Posterior vena cava (tissue), 2 donors: ENCODE measurements around the gene NSF. TPM values are rescaled to one million over a fixed set of nuclear protein-coding genes. Genes with fewer than 3 reads are reported as not detected.
"Not testable (repeated sequence)": the region's sequence is repeated elsewhere in the genome, so short reads cannot be mapped to it uniquely, and the experiment has no call there.

Source experiments
- DNase-seq: peaks from one replicate; pipeline ENCODE4 v3.0.0-alpha.2; 2020; ENCODE audit warnings: low spot score
- intact Hi-C, 2 donors: fragments of 100-400 bp; cut with DNase I; formaldehyde crosslinking; loops; one replicate each; pipeline versions ENCODE4 v1.14.1 to v1.14.2; 2022 to 2023
- total RNA-seq, 2 donors: library from RNA; stranded (reverse); fragmentation: NEBNext Ultra II Directional; extraction: Animal tissue kit (Norgen Biotek cat#: 25700); gene quantifications; one replicate each; pipeline ENCODE4 v1.2.1, GENCODE V29; 2021
- donor health status: DM: yes; HTN: yes; CAD: no.
- donor health status: DM: yes; HTN: yes; CAD: no.

NSF gene
- total RNA-seq, 2 donors from 2014 or later, result 44.7 to 49.5 TPM

DNA sequence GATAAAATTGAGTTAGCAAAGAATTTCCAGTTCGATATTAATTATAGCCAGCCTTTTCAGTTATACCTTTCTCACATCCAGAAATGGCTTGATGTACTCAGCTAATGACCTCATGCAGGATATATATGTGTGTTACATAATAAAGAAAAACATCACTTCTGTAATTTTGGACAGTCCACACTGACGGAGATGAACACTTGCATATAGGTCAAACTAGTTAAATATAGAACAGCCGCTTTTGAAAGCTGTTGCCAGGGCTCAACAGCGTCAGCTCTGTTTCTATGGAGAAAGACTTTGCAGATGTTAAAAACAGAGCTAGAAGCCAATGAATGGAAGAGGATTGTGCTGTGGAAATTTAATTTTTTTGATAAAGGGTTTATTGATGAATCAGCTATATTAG lies 94.8 kb downstream of the NSF start:
- DNase-seq, intact Hi-C loops: not testable (repeated sequence)

DNA sequence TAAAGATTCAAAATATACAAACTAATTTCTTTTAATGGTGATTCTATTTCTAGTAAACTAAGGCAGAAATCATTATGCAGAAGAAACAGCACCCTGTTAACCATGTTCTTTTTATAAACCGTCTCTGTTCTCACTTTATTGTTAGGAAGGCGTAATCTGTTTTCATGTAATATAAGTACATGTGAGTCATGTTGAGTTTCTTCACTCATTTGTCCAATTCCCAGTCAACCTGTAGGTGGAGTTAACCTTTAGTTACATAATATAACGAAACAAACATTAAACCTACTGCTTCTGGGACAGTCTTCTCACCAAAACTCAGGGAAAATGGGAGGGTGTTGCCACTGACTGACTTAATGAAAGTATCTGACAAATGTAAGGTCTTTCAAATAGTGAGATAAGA lies 101.7 kb downstream of the NSF start:
- intact Hi-C loops, DNase-seq: not testable (repeated sequence)

DNA sequence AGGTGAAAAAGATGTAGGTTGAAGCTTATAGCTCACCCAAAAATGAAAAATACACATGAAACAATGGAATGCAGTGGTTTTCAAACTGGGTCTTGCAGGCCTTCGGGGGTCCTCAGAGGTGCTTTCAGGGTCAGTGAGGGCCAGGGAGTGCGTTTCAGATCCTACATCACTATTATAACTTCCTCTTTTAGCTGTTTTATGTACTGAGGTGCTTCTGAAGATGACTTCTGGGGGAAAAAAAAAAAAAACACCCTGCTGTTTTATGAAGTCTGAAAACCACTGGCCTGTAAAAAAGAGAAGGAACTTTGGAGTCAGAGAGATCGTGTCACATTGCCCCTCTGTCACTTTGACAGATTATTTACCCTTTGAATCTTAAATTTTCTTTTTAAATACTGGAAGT lies 102.8 kb downstream of the NSF start:
- intact Hi-C loops, DNase-seq: not testable (repeated sequence)

DNA sequence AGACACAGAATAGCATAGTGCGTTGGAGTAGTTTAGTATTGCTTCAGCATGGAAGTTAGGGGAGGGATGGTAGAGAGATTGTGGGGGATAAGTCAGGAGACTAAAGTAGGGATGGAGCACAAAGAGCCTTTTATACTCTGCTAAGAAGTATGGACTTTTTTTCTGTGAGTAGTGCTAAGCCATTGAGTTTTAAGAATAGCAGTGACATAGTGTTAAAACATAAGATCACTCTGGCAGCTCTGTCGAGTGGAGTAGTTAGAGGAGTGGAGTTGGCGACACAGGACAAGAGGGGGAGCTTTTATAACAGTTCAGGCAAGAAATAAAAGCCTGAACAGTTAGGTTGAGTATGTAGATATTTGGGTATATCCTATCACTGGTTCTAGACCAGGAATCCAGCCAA lies 106.1 kb downstream of the NSF start:
- intact Hi-C loops, DNase-seq: not testable (repeated sequence)

DNA sequence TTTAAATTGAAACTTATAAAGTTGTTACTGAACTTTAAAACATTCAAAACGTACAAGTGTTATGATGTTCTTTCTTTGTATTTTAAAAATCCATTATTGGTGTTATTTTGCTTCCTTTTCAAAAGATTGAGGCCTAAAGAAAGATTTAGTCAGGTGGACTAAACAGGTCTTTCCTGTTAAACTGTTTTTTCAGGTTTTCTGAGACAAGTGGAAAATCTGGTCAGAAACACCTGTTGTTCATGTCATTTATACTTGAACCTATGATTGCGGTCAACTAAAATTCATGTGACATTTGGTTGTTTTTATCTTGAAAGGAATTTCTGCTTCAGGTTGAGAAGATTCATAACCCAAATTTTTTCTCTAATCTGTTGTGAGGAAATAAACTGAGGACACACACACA lies 108.5 kb downstream of the NSF start:
- DNase-seq, intact Hi-C loops: not testable (repeated sequence)

DNA sequence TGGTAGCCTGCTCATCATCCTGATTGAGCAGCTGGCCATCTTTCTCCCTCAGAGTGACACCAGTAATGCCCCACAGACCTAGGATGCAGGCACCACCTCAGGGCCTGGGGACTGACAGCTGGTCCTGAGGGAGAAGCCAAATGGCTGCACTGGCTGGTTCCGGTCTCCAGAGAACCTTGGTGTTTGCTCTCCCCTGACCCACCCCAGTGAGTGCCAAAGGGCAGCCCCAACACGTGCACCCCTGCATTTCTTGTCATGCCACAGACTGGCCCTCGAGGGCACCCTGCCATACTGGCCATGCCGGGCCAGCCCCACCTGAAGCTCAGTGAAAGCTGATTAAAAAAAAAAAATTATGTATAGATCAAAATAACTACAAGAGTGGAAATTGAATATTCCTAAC lies 127.5 kb downstream of the NSF start:
- intact Hi-C loops, result no loop called here
- no peak for DNase-seq

DNA sequence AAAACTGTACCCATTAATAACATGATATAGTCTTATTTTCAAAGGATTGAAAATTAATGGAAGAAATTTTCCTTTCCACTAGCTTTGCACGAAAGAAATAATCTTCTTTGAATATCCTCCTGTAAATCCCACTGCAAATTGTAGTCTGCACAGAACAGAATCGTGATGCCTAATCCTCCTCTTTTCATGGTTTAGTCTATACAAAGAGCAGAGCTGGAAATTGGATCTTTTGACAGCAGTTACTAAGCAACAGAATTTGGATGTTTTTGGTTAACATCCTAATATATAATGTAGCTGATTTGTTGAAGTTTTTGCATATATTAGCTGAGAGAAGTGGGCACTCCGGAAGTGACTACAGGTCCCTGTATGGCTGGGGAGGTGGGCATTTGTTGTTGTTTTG lies 129.4 kb downstream of the NSF start:
- intact Hi-C loops, result no loop called here
- DNase-seq, result no peak

DNA sequence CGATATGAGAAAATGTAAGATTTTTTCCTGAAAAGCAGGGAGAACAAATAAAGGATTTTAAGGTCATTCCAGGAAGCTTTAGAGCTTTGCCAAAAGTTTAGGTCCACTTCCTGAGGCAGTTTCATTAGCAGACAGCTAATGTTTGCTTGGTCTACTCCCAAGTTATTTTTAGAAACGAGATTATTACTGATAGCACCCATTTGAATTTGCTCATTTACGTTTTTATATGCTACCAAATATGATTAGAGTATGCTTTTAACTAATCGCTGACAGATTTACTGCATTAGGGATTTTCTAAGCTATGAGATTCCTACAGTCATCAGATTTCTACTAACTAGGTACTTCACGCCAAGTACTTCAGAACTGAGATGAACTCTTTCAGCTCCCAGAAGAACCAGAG lies 129.9 kb downstream of the NSF start:
- intact Hi-C loops, result no loop called here
- DNase-seq, result no peak

DNA sequence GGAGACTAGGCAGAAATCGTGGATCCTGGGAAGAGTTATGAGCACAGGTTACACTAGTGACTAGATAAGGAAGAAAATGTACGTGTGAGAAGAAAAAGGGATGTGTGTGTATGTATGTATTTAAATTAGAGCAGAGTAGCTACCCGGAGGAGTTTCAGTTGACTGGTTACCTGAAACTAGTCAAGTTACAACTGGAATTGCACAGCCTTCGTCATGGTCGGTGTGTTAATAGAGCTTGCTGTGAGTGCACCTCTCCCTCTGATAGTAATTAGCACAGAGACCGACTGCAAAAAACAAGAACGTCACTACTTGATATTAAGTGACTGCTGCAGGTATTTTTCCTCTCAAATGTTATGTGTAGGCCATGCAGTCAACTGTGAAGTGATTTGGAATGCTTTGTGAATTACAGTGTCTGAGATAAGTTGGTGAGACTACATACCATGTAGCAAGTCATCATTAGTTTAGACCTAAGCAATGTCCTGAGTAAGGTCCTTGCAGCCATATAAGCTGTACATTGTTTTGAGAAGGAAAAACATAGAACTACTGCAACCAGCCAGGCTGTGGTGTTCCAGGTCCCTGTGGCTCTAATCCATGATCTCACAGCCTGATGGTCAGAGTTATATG lies 132.3 kb downstream of the NSF start:
- no peak for DNase-seq
- intact Hi-C loops, result no loop called here

DNA sequence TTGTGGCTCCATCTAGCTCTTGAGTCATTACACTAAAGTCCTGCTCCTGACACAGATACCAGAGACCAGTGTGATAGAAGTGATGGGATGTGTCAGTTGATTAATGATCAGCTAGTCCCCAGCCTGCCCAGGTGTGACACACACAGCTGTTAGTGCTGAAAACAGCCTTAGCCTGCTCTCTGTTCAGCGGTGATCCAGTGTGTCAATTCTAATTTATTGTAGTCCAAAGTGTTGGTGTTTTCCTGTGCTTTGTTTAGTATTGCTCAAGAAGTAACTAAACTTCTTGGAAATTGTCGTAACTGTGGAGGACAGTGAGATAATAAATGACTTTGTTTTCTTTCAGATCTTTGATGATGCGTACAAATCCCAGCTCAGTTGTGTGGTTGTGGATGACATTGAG lies 135.7 kb downstream of the NSF start:
- DNase-seq, result no peak
- intact Hi-C loops, result no loop called here

DNA sequence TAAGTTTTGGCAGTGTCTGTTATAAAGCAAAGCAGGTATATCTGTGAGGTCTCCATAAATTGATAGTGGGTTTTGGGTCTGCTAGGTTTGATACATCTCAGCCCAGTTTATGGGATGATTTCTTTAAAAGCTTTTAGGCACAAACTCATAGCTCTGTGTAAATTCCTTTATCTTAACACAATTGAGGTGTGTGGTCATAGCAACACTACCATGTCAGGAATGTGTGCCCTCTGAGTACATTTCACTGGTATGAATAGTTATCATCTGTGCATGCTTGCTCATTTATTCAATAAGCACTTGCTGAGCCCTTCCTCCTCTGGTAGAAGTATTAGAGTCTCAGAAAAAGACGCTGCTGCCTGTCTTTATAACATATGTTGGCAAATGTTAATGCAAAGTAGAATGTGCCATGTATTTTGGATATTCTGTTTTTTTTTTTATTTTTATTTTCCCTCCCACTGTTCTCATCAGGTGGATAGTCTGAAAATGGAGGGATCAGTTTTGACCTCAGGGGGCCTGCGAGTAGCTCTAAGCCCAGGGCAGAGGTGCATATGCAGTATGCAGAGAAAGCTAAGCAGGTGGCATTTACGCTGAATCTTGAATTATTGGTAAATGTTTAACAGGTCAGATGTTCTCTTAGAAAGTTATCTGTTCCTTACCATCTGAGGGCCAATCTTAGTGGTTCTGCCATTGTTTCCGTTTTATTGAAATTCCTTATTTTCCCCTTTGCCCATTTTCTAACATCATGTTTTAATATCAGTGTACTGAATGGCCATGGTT lies 137.3 kb downstream of the NSF start:
- DNase-seq, result no peak
- intact Hi-C loops, result no loop called here

DNA sequence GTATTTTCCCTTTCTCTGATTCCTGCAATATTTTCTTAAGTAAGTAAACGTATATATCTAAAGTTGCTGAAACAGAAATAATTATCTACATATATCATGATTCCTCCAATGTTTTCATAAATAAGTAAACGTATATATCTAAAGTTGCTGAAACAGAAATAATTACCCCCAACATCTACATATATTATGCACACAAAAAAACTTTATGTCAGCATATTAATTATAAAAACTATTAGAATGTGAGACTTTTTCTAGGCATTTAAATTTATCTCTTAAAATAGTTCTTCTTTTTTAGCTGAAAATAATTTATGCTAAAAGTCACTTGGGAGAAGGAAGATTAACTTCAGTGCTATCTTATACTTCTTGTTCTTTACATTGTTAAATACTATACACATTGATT lies 139.6 kb downstream of the NSF start:
- DNase-seq, result no peak
- intact Hi-C loops, result no loop called here

DNA sequence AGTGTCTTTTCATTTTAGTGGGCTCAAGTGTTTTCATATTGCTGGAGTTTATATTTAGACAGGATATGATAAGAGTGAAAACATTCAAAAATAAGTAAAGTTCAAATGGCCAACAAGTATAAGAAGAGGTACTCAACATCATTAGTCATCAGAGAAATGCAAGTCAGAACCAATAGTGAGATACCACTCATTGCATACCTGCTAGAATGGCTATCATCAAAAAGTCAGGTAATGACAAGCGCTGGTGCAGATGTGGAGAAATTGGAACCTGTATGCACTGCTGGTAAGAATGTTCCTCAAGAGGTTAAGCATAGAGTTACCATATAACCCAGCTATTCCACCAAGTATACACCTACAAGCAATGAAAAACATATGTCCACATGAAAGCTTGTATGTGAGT lies 140.2 kb downstream of the NSF start:
- no peak for DNase-seq
- intact Hi-C loops, result no loop called here

DNA sequence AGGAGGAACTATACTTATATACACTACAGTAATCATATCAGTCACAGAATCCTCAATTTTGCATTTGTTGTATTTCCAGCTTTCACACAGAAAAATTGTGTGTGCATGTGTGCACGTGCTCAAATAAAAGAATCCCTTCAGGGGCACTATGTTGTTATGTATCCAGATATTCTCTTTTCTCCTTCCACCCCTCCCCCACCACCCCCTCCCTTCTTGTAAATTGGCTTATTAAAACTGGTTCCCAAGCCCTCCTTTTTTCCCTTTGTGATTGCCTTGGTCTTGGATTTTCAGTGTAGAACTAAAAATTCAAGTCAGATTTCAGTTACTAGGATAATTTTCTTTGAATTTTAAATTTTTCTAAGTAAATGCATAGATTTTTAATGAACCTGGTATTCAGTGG lies 141.7 kb downstream of the NSF start:
- no peak for DNase-seq

DNA sequence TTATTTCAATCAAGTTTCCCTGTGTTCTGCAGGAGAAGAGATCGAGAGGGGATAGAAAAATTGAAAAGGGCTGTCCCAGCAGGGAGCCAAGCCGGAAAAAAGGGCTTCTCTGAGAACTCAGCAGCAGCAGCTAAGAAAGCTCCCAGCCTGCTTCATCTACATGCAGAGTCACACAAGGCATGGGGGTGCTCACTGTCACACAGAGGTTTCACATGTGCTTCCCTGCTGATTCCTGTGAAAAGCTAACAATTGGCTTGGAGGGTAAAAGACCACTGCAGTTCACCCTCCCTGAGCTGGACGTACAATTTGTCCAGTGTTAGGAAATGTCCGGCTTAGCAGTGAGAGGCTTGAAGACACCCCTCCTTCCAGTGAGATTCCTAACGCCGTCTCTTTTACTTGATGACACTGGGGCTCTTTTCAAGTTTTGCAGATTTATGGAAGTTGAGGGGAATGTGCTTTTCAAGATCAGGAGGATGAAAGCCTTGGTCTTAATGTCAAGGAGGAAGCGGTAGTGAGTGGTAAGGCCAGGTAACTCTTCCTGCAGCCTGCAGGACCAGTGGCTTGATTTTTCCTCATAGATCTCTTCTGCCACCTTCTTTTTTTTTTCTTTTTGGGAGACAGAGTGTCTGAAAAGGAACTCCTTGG lies 142.4 kb downstream of the NSF start:
- DNase-seq, result no peak
- intact Hi-C loops, result no loop called here

More for the DNA sequence above, 141.7 kb downstream of the NSF start:
- intact Hi-C loops, result no loop called here

DNA sequence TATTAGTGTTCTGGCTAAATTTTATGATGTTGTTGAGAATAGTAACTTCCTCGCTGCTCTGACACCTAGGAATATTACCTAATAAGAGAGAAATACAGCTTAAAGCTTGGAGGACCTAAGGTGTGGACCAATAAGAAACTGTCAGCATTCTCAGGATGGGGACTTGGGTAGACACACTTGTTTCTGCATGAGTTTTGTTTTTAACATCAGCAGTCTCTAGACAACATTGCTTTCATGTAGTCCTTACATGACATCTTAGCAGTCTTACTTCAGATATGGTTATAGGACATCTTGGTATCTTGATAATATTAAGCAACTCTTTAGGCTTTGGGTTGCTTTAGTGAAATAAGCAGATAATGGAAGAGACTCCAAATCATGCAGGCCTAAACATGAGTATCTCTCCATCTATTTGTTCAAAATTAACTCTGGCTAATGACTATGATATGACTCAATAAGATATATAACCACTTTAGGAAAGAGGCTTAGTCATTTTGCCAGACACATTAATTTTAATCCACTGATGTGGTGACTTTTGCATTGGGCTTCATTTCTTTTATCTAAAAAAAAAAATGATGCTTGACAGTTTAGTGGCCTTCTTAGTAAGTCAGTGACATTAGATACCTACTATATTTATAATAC lies 143.5 kb downstream of the NSF start:
- intact Hi-C loops, result no loop called here

DNA sequence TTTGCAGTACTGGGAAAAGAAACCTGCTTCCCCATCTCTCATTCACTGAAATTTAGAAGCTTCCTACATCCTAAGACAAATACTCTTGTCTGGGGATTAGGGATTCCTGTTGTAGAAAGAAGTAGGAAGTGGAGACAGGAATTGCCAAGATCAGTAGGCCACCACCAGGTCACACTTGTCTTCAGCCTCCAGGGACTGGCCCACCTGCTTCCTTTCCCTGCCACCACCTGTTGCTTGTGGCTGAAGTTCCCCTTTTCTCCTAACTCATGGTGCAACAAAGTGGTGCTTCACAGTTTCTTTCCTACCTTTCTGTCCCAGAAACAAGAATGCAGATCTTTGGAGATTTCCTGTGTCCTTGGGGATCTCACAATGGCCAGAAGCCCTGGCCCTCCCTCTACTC lies 145.6 kb downstream of the NSF start:
- intact Hi-C loops, result no loop called here

More for the DNA sequence above, 143.5 kb downstream of the NSF start:
- no peak for DNase-seq

DNA sequence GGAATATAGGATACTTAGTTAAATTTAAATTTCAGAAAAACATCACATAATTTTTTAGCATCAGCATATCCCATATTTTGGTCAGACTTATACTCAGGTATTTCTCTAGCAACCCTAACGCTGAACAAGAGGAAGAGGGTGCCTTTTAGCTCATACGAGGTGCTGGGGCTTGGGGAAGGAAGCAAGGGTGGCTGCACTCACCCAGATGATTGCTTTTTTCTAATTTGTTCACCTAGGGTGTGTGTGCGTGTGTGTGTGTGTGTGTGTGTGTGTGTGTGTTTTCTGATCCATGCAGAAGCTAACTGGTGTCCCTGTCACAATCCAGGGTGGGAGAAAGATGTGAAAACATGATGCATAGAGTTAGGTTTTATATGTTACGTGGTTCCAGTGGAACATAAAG lies 146.9 kb downstream of the NSF start:
- no peak for DNase-seq

More for the DNA sequence above, 145.6 kb downstream of the NSF start:
- no peak for DNase-seq

DNA sequence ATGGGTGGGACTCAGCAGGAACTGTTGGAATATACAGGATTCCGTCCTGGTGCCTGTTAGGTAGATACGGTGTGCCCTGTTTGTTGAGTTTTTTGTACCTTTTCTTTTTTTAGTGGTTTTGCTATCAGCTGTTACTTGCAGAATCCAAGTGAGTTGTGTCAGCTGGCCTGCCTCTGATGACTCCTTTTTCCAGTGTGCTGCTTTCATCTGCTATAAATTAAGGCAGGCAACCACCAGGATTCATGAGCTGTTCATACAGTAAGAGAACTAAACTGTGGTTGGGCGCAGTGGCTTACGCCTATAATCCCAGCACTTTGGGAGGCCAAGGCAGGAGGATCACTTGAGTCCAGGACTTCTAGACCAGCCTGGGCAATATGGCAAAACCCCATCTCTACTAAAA lies 148.1 kb downstream of the NSF start:
- intact Hi-C loops, result no loop called here
- no peak for DNase-seq

More for the DNA sequence above, 146.9 kb downstream of the NSF start:
- intact Hi-C loops, result no loop called here

DNA sequence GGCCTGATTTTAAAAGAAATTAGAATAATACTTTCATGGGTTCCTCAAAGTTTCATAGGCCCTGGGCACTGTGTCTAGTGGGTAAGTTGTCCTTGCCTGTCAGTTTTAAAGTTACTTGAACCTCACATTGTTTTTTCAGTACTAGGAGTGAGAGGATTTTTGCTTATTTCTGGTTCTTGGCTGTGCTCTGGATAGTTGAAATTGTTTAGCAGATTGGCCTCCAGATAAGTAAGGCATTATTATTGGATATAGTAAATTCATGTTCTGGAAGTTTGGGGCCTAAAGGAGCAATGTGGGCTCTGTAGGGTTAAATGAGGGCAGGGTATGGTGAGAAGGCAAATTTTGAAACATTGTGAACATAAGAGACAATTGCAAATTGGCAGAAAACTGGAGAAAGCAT lies 149.5 kb downstream of the NSF start:
- DNase-seq, result no peak
- intact Hi-C loops, result no loop called here
